Caco-2 (cell line): ENCODE results near the gene RSL1D1. TPM values are rescaled to one million over a fixed set of nuclear protein-coding genes. Genes with fewer than 3 reads are reported as not detected.

Source experiments
- BruUV-seq: library from RNA; stranded (reverse); fragments of 400-500 nt; replicated peaks from 2 replicates; lab custom pipeline; 2021; lab: Mats Ljungman, UMichigan
- CTCF ChIA-PET: fragments of 300-600 bp; sonication (Branson Sonifier 250); formaldehyde crosslinking; loops from one replicate; lab custom pipeline; 2022; ENCODE audit warnings: antibody characterized with exemption; lab: Charles Lee
- POLR2A ChIA-PET: fragments of 300-600 bp; sonication (Branson Sonifier 250); formaldehyde crosslinking; loops from one replicate; lab custom pipeline; 2022; ENCODE audit warnings: antibody characterized with exemption; lab: Charles Lee
- DNase-seq, 2 experiments: peaks; one replicate each; pipeline versions ENCODE4 v3.0.0 to v3.0.0-alpha.2; 2020 to 2022
- H3K27me3 ChIP-seq: replicated peaks from 2 replicates; pipeline ENCODE4 v1.6.0; 2011; ENCODE audit warnings: low read length; ENCODE audit not compliant: control insufficient read depth, insufficient read depth
- H3K36me3 ChIP-seq: 2 replicates; pipeline ENCODE4 v1.5.1; 2011; ENCODE audit warnings: low read length; ENCODE audit not compliant: control insufficient read depth, insufficient read depth
- H3K4me1 ChIP-seq: fragments of 250-450 bp; sonication (Bioruptor Pico); 2 replicates; pipeline ENCODE4 v1.5.1; 2020; ENCODE audit warnings: mild to moderate bottlenecking
- H3K4me3 ChIP-seq: 2 replicates; pipeline ENCODE4 v1.5.1; 2011; ENCODE audit warnings: low read depth, mild to moderate bottlenecking, control low read depth, low read length
- H3K9me3 ChIP-seq: fragments of 250-450 bp; sonication (Bioruptor Pico); 2 replicates; pipeline ENCODE4 v1.5.1; 2020; ENCODE audit warnings: mild to moderate bottlenecking, moderate library complexity
- H3K27ac Mint-ChIP-seq: one replicate; pipeline ENCODE4 v1.8.0; 2022; ENCODE audit warnings: mixed read lengths; ENCODE audit not compliant: unreplicated experiment
- H3K27me3 Mint-ChIP-seq: one replicate; pipeline ENCODE4 v1.8.0; 2022; ENCODE audit warnings: mixed read lengths; ENCODE audit not compliant: insufficient read depth, unreplicated experiment
- H3K36me3 Mint-ChIP-seq: one replicate; pipeline ENCODE4 v1.8.0; 2022; ENCODE audit warnings: mild to moderate bottlenecking, mixed read lengths; ENCODE audit not compliant: insufficient read depth, unreplicated experiment
- H3K4me1 Mint-ChIP-seq: one replicate; pipeline ENCODE4 v1.8.0; 2022; ENCODE audit warnings: low read depth, mixed read lengths; ENCODE audit not compliant: unreplicated experiment
- H3K4me3 Mint-ChIP-seq: one replicate; pipeline ENCODE4 v1.8.0; 2022; ENCODE audit warnings: mild to moderate bottlenecking, moderate library complexity, mixed read lengths; ENCODE audit not compliant: unreplicated experiment
- H3K9me3 Mint-ChIP-seq: one replicate; pipeline ENCODE4 v1.8.0; 2022; ENCODE audit warnings: mixed read lengths; ENCODE audit not compliant: unreplicated experiment
- intact Hi-C: fragments of 100-400 bp; cut with micrococcal nuclease; formaldehyde crosslinking; loops from one replicate; pipeline ENCODE4 v1.10.0; 2022; ENCODE audit not compliant: unreplicated experiment
- total RNA-seq: library from RNA; stranded (reverse); gene quantifications from 2 replicates; pipeline ENCODE4 v1.2.3, GENCODE V29; 2022
- TF ChIP-seq, protein P1 (sequence below), 2 experiments: fragments of 200-600 bp in 1 of 2; IDR thresholded peaks; 1 replicate in 1 of 2; 2 replicates in 1 of 2; pipeline versions ENCODE4 v1.5.1 to v1.8.0; 2011 to 2022; ENCODE audit warnings: antibody characterized with exemption in 1 of 2, control low read depth in 1 of 2, inconsistent platforms in 1 of 2, low read depth in 1 of 2, low read length in 1 of 2, mild to moderate bottlenecking in 1 of 2, moderate library complexity in 1 of 2; ENCODE audit not compliant: insufficient read depth in 1 of 2, severe bottlenecking in 1 of 2, unreplicated experiment in 1 of 2

Gene RSL1D1
- total RNA-seq, 1 experiment from 2014 or later: 227 TPM

DNA sequence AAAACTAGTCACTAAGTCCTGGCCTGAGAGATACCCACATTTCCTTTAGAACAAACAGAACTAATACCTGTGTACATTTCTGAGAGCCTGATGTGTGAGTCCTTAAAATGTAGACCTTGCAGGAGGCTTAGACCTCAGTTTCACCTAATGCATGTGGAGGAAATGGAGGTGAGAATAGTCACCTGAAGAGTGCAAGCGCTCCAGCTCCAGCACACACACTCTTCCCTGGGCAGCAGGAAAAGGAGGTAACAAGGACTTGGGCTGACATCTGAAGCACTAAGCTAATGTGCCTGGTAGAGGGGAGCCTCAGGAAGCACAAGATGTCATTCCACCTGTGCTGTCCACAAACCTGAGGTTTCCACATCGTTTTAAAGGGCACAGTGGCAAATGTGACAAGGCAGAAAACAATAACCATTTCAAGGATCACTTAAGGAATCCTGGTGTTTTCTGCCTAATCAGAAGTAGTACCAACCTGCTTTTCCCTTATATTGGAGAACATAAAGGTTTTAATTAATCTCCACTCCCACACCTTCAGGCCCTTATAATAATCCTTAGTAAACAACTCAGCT lies 17.2 kb upstream of the RSL1D1 start:
- no peak overlapping the region for H3K4me3 ChIP-seq
- ChIA-PET CTCF (no interaction called here), POLR2A (no interaction called here)
- no TSS peak for BruUV-seq
- H3K27ac Mint-ChIP-seq: no peak overlapping the region
- H3K9me3 ChIP-seq: no peaks in the 10 kb centered on the region
- TF ChIP-seq, protein P1, sequence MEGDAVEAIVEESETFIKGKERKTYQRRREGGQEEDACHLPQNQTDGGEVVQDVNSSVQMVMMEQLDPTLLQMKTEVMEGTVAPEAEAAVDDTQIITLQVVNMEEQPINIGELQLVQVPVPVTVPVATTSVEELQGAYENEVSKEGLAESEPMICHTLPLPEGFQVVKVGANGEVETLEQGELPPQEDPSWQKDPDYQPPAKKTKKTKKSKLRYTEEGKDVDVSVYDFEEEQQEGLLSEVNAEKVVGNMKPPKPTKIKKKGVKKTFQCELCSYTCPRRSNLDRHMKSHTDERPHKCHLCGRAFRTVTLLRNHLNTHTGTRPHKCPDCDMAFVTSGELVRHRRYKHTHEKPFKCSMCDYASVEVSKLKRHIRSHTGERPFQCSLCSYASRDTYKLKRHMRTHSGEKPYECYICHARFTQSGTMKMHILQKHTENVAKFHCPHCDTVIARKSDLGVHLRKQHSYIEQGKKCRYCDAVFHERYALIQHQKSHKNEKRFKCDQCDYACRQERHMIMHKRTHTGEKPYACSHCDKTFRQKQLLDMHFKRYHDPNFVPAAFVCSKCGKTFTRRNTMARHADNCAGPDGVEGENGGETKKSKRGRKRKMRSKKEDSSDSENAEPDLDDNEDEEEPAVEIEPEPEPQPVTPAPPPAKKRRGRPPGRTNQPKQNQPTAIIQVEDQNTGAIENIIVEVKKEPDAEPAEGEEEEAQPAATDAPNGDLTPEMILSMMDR (IDR thresholded peaks at IDR 0.05; ENCODE audit: insufficient read depth in 1 of 2, low read depth in 1 of 2, low read length in 1 of 2, severe bottlenecking in 1 of 2, unreplicated experiment in 1 of 2): no peak
- H3K4me3 Mint-ChIP-seq: no peak overlapping the region
- no peaks in the 10 kb centered on the region for H3K36me3 ChIP-seq
- intact Hi-C loops: no loop called here
- no peaks in the 10 kb centered on the region for H3K4me1 Mint-ChIP-seq
- H3K27me3 Mint-ChIP-seq: no peaks in the 10 kb centered on the region
- no peaks in the 10 kb centered on the region for H3K4me1 ChIP-seq
- no peaks in the 10 kb centered on the region for H3K27me3 ChIP-seq
- DNase-seq: no peak
- no peaks in the 10 kb centered on the region for H3K9me3 Mint-ChIP-seq
- peaks cover 35% of the 10 kb centered on the region for H3K36me3 Mint-ChIP-seq

DNA sequence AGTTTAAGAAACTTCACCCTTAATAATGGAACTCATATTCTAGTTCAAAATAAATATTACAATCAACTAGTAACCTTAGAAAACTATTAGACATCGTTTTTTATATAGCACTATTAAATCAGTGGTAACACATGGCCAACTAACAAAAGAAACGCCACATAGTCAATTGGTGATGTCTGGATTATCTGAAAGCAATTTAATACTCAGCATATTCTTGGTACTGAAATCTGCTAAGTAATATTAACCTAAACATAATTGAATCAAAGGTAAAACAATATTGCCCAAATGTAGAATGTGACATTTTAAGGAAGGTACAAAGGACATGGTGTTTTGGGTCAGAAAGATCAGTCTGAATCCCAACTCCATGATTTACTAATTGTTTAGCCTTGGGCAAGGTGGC lies 11.1 kb upstream of the RSL1D1 start:
- ChIA-PET POLR2A (no interaction called here), CTCF (no interaction called here)
- Histone ChIP-seq H3K9me3 (no peaks in the 10 kb centered on the region), H3K4me1 (no peaks in the 10 kb centered on the region), H3K4me3 (no peak overlapping the region), H3K27me3 (no peaks in the 10 kb centered on the region), H3K36me3 (no peaks in the 10 kb centered on the region)
- H3K4me1 Mint-ChIP-seq: no peaks in the 10 kb centered on the region
- intact Hi-C loops: no loop called here
- no peaks in the 10 kb centered on the region for H3K9me3 Mint-ChIP-seq
- no peaks in the 10 kb centered on the region for H3K27me3 Mint-ChIP-seq
- TF ChIP-seq, protein P1 (IDR thresholded peaks at IDR 0.05; ENCODE audit: insufficient read depth in 1 of 2, low read depth in 1 of 2, low read length in 1 of 2, severe bottlenecking in 1 of 2, unreplicated experiment in 1 of 2): no peak
- no TSS peak for BruUV-seq
- peaks cover 5% of the 10 kb centered on the region for H3K36me3 Mint-ChIP-seq
- no peak overlapping the region for H3K4me3 Mint-ChIP-seq
- H3K27ac Mint-ChIP-seq: no peak overlapping the region
- no peak for DNase-seq

DNA sequence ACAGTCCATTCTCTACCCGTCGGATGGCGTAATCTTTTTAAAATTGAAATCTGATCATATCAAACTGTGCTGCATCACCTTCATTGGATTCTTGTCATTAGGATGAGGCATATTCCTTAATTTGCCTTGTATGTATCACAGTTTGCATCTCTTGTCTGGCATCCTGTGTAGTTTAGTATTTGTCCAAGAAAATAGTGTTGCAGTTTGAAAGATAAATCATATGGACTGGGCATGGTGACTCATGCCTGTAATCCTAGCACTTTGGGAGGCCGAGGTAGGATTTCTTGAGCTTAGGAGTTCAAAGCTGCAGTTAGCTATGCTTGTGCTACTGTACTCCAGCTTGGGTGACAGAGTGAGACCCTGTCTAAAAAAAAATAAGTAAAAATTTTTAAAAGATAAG lies 5.8 kb upstream of the RSL1D1 start:
- Mint-ChIP-seq H3K9me3 (no peaks in the 10 kb centered on the region), H3K36me3 (no peaks in the 10 kb centered on the region), H3K27ac (no peak overlapping the region), H3K4me3 (no peak overlapping the region), H3K27me3 (no peaks in the 10 kb centered on the region), H3K4me1 (peaks cover 8% of the 10 kb centered on the region)
- H3K36me3 ChIP-seq: no peaks in the 10 kb centered on the region
- H3K27me3 ChIP-seq: no peaks in the 10 kb centered on the region
- no peaks in the 10 kb centered on the region for H3K9me3 ChIP-seq
- H3K4me1 ChIP-seq: no peaks in the 10 kb centered on the region
- no peak overlapping the region for H3K4me3 ChIP-seq
- CTCF ChIA-PET: no interaction called here
- intact Hi-C loops: no loop called here
- TF ChIP-seq, protein P1 (IDR thresholded peaks at IDR 0.05; ENCODE audit: insufficient read depth in 1 of 2, low read depth in 1 of 2, low read length in 1 of 2, severe bottlenecking in 1 of 2, unreplicated experiment in 1 of 2): no peak
- POLR2A ChIA-PET: no interaction called here
- no peak for DNase-seq
- no TSS peak for BruUV-seq
